SK-N-SH (cell line): ENCODE measurements around the gene STMND1. TPM values are rescaled to one million over a fixed set of nuclear protein-coding genes. Genes with fewer than 3 reads are reported as not detected.
A peak's percentile ranks its signal among the peaks of the same experiment; 100 is the strongest.

Source experiments
- CTCF ChIA-PET: fragments of 300-600, 350-600 bp; formaldehyde crosslinking; extraction: SDS; loops from one replicate; lab custom pipeline; 2021; lab: Yijun Ruan, JAX
- POLR2A ChIA-PET: fragments of 350-600 bp; sonication (Branson Sonifier 250); formaldehyde crosslinking; extraction: SDS; loops from one replicate; lab custom pipeline; 2020; ENCODE audit warnings: antibody characterized with exemption, inconsistent platforms; lab: Yijun Ruan, JAX
- DNase-seq: peaks from one replicate; pipeline ENCODE4 v3.0.0; 2012
- H2AFZ ChIP-seq: fragments of 200-600 bp; sonication (generic); 2 replicates; pipeline ENCODE4 v1.8.1; 2016; ENCODE audit warnings: antibody characterized with exemption, mild to moderate bottlenecking, low read depth
- H3F3A ChIP-seq: fragments of 200-600 bp; sonication (generic); replicated peaks from 2 replicates; pipeline ENCODE3; 2016; ENCODE audit warnings: antibody characterized with exemption, mild to moderate bottlenecking; ENCODE audit not compliant: insufficient read depth
- H3K27ac ChIP-seq, 2 experiments: fragments of 200-500 bp in 1 of 2; fragments of 200-600 bp in 1 of 2; sonication (Bioruptor generic) in 1 of 2; sonication (generic), shearing (Covaris generic) in 1 of 2; 2 replicates each; pipeline versions ENCODE4 v1.5.1 to v1.6.1; 2014 to 2016; ENCODE audit warnings: low read depth in 2 of 2, inconsistent platforms in 1 of 2, low read length in 1 of 2, mild to moderate bottlenecking in 1 of 2, mixed read lengths in 1 of 2
- H3K27me3 ChIP-seq: fragments of 200-600 bp; sonication (generic), shearing (Covaris generic); 2 replicates; pipeline ENCODE4 v1.6.1; 2016; ENCODE audit warnings: mixed run types; ENCODE audit not compliant: insufficient read depth
- H3K36me3 ChIP-seq, 2 experiments: fragments of 200-500 bp in 1 of 2; fragments of 200-600 bp in 1 of 2; sonication (Bioruptor generic) in 1 of 2; sonication (generic) in 1 of 2; replicated peaks in 1 of 2; 2 replicates each; pipeline versions ENCODE3 to v1.5.1; 2014 to 2016; ENCODE audit warnings: low read length in 1 of 2, mild to moderate bottlenecking in 1 of 2; ENCODE audit not compliant: insufficient read depth in 2 of 2, control insufficient read depth in 1 of 2
- H3K4me1 ChIP-seq, 2 experiments: fragments of 200-500 bp in 1 of 2; fragments of 200-600 bp in 1 of 2; sonication (Bioruptor generic) in 1 of 2; sonication (generic), shearing (Covaris generic) in 1 of 2; 2 replicates each; pipeline versions ENCODE4 v1.5.1 to v1.6.1; 2014 to 2016; ENCODE audit warnings: low read depth in 1 of 2, low read length in 1 of 2, mixed run types in 1 of 2; ENCODE audit not compliant: insufficient read depth in 2 of 2, control insufficient read depth in 1 of 2
- H3K4me2 ChIP-seq: fragments of 200-600 bp; sonication (generic), shearing (Covaris generic); 2 replicates; pipeline ENCODE4 v1.6.1; 2017; ENCODE audit warnings: mixed run types
- H3K4me3 ChIP-seq, 2 experiments: fragments of 200-500 bp in 1 of 2; fragments of 200-600 bp in 1 of 2; sonication (Bioruptor generic) in 1 of 2; sonication (generic), shearing (Covaris generic) in 1 of 2; 2 replicates each; pipeline versions ENCODE4 v1.5.1 to v1.8.1; 2014 to 2016; ENCODE audit warnings: low read depth in 2 of 2, inconsistent platforms in 1 of 2, low read length in 1 of 2, mild to moderate bottlenecking in 1 of 2, mixed read lengths in 1 of 2, moderate library complexity in 1 of 2
- H3K79me2 ChIP-seq: fragments of 200-600 bp; sonication (generic); 2 replicates; pipeline ENCODE4 v1.8.1; 2017; ENCODE audit warnings: mild to moderate bottlenecking; ENCODE audit not compliant: insufficient read depth
- H3K9ac ChIP-seq: fragments of 200-600 bp; sonication (generic); 2 replicates; pipeline ENCODE4 v1.6.1; 2017; ENCODE audit warnings: mixed run types
- H3K9me2 ChIP-seq: fragments of 200-600 bp; sonication (generic); 2 replicates; pipeline ENCODE4 v1.6.1; 2017; ENCODE audit warnings: mixed run types
- H3K9me3 ChIP-seq: fragments of 200-600 bp; sonication (generic); 2 replicates; pipeline ENCODE4 v1.6.1; 2017; ENCODE audit warnings: mixed run types, mild to moderate bottlenecking, moderate library complexity
- H4K20me1 ChIP-seq: fragments of 200-600 bp; sonication (generic); 2 replicates; pipeline ENCODE4 v1.6.1; 2017; ENCODE audit warnings: mild to moderate bottlenecking, mixed run types; ENCODE audit not compliant: insufficient read depth
- EP300 ChIP-seq, 2 experiments: IDR thresholded peaks; 2 replicates each; pipeline versions ENCODE4 v1.4.0 to v1.6.1; 2012; ENCODE audit warnings: borderline replicate concordance in 1 of 2, low read depth in 1 of 2, low read length in 1 of 2
- FOSL2 ChIP-seq: IDR thresholded peaks from 2 replicates; pipeline ENCODE4 v1.4.0; 2012; ENCODE audit warnings: low read depth, mild to moderate bottlenecking, moderate library complexity, borderline replicate concordance
- FOXJ3 ChIP-seq: sonication (generic); formaldehyde crosslinking; IDR thresholded peaks from 2 replicates; pipeline ENCODE4 v1.5.1; 2020; ENCODE audit warnings: mild to moderate bottlenecking, missing genetic modification reagents
- FOXM1 ChIP-seq: IDR thresholded peaks from 2 replicates; pipeline ENCODE4 v1.4.0; 2012; ENCODE audit warnings: low read depth, mild to moderate bottlenecking
- GABPA ChIP-seq: IDR thresholded peaks from 2 replicates; pipeline ENCODE4 v1.4.0; 2012; ENCODE audit warnings: low read depth, mild to moderate bottlenecking
- GATA2 ChIP-seq: sonication (generic); formaldehyde crosslinking; IDR thresholded peaks from 2 replicates; pipeline ENCODE4 v1.5.0; 2020; ENCODE audit warnings: mild to moderate bottlenecking, missing genetic modification reagents
- RAD21 ChIP-seq: IDR thresholded peaks from 2 replicates; pipeline ENCODE4 v1.6.1; 2012; ENCODE audit warnings: mild to moderate bottlenecking, low read length
- RXRA ChIP-seq: IDR thresholded peaks from 2 replicates; pipeline ENCODE4 v1.4.0; 2012; ENCODE audit warnings: low read depth, mild to moderate bottlenecking, borderline replicate concordance
- TCF12 ChIP-seq: IDR thresholded peaks from 2 replicates; pipeline ENCODE4 v1.4.0; 2012
- YY1 ChIP-seq: IDR thresholded peaks from 2 replicates; pipeline ENCODE4 v1.4.0; 2012; ENCODE audit warnings: low read depth, mild to moderate bottlenecking
- WGBS: methylation state at CpG from one replicate; pipeline ENCODE4 v1.1.6; 2017; ENCODE audit warnings: low lambda C conversion rate; 5-methylcytosine and 5-hydroxymethylcytosine counted together
- polyA plus RNA-seq, 3 experiments: library from polyadenylated mRNA; depleted of rRNA; stranded (reverse); fragments of >200 nt; gene quantifications; 2 replicates each; pipeline ENCODE4 v1.2.3, GENCODE V29; 2012
- TF ChIP-seq, protein P1 (sequence below): IDR thresholded peaks from 2 replicates; pipeline ENCODE4 v1.6.1; 2012; ENCODE audit warnings: mild to moderate bottlenecking, low read depth, low read length, moderate library complexity

STMND1 gene
- polyA plus RNA-seq, 1 of the 3 experiments (the other 2 are of a cell fraction), result not detected

DNA sequence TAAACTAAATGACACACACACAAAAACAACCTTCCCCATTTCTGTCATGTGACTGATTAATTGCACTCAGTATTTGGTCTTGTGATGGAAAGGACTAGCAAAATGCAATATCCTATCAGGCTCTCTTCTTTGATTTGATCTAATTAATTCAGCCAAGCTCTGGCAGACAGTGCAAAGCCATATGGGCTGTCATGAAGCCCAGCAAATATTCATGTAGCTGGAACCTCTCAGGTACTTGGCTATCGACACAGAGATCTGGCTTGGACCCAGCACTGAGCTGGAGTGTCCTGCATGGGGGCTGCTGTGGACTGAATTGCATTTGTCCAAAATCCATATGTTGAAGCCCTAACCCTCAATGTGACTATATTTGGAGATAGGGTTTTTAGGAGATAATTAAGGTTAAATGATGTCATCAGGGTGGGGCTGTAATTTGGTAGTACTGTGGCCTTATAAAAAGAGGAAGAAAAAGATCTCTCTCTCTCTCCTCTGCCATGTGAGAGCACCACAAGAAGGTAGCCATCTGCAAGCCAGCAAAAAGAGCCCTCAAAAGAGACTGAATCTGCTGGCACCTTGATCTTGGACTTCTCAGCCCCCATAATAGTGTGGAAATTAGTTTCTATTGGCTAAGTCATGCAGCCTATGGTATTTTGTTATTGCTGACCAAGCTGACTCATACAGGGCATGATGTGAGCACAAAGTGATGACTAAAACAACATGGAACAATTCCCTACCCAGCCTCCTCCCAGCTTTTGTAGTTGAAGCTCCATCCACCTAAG is 77.1 kb downstream of the STMND1 start:
- CTCF ChIA-PET, result interaction anchor here (0.7 to 1.6 kb wide), 3 partner anchors 8 to 405 kb away, joined by 3 to 6 read pairs (median 4); no protein-coding TSS in a partner anchor
- no peak overlapping the region for H3K9ac ChIP-seq
- H4K20me1 ChIP-seq, result no peaks in the 10 kb centered on the region
- H3K9me3 ChIP-seq, result no peaks in the 10 kb centered on the region
- no peak overlapping the region for H3K4me3 ChIP-seq
- no peak overlapping the region for H3K27ac ChIP-seq
- no peaks in the 10 kb centered on the region for H3K27me3 ChIP-seq
- H3F3A ChIP-seq, result no peaks in the 10 kb centered on the region
- no peak overlapping the region for H3K4me2 ChIP-seq
- POLR2A ChIA-PET, result no interaction called here
- H3K4me1 ChIP-seq, result peaks cover 0 to 6% of the 10 kb centered on the region in 2 experiments; a peak in 1 of 4 replicates
- H3K36me3 ChIP-seq, result no peaks in the 10 kb centered on the region
- TF ChIP-seq FOXJ3 (CRISPR knock-in tag) (no peak), RAD21 (no peak), FOSL2 (0 out of 2 replicates have a peak, but pooled peaks have one; percentile 5), EP300 (IDR thresholded peaks at IDR 0.05; ENCODE audit: borderline replicate concordance in 1 of 2, low read depth in 1 of 2, low read length in 1 of 2) (peak in 1 of 2 experiments; percentile 54; a peak in 2 of 4 replicates), GATA2 (CRISPR knock-in tag) (peak; percentile 53; the same call in 1 of the 2 replicates), FOXM1 (no peak)
- TF ChIP-seq, protein P1, sequence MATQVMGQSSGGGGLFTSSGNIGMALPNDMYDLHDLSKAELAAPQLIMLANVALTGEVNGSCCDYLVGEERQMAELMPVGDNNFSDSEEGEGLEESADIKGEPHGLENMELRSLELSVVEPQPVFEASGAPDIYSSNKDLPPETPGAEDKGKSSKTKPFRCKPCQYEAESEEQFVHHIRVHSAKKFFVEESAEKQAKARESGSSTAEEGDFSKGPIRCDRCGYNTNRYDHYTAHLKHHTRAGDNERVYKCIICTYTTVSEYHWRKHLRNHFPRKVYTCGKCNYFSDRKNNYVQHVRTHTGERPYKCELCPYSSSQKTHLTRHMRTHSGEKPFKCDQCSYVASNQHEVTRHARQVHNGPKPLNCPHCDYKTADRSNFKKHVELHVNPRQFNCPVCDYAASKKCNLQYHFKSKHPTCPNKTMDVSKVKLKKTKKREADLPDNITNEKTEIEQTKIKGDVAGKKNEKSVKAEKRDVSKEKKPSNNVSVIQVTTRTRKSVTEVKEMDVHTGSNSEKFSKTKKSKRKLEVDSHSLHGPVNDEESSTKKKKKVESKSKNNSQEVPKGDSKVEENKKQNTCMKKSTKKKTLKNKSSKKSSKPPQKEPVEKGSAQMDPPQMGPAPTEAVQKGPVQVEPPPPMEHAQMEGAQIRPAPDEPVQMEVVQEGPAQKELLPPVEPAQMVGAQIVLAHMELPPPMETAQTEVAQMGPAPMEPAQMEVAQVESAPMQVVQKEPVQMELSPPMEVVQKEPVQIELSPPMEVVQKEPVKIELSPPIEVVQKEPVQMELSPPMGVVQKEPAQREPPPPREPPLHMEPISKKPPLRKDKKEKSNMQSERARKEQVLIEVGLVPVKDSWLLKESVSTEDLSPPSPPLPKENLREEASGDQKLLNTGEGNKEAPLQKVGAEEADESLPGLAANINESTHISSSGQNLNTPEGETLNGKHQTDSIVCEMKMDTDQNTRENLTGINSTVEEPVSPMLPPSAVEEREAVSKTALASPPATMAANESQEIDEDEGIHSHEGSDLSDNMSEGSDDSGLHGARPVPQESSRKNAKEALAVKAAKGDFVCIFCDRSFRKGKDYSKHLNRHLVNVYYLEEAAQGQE, result no peak
- WGBS, result 22% methylated on average over 1 of the region's 1 CpG
- H2AFZ ChIP-seq, result no peak overlapping the region
- H3K9me2 ChIP-seq, result no peaks in the 10 kb centered on the region
- peak; percentile 36 for DNase-seq
- no peaks in the 10 kb centered on the region for H3K79me2 ChIP-seq

DNA sequence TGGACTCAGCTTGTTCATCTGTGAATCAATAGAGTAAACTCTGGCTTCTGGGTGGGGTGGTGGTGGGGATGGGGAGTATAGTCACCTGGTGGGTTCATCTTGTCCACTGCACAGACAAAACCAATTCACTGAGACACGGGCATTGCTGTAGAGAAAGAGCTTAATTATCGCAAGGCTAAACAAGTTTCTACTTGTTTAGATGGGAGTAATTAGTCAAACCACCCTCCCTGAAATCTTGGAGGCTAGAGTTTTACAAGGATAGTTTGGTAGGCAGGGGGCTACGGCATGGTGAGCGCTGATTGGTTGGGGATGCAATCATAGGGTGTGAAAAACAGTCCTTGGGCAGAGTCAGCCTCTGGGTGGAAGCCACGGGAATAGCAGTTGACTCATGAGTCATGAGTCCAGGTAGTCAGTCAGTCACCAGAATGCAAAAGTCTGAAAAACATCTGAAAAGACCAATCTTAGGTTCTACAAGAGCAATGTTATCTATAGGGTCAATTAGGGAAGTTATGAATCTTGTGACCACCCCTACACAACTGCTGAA is 77.8 kb downstream of the STMND1 start:
- Histone ChIP-seq H3K9ac (no peak overlapping the region), H3K4me1 (peaks cover 0 to 6% of the 10 kb centered on the region in 2 experiments; a peak in 1 of 4 replicates), H4K20me1 (no peaks in the 10 kb centered on the region), H3K9me2 (no peaks in the 10 kb centered on the region), H3F3A (no peaks in the 10 kb centered on the region), H3K79me2 (no peaks in the 10 kb centered on the region), H3K9me3 (no peaks in the 10 kb centered on the region), H3K36me3 (no peaks in the 10 kb centered on the region), H2AFZ (no peak overlapping the region), H3K27ac (no peak overlapping the region), H3K4me3 (no peak overlapping the region), H3K27me3 (no peaks in the 10 kb centered on the region), H3K4me2 (no peak overlapping the region)
- no peak for TF ChIP-seq TCF12
- TF ChIP-seq RXRA, result no peak
- no peak for TF ChIP-seq GABPA
- TF ChIP-seq, protein P1, result no peak
- TF ChIP-seq YY1, result no peak
- WGBS, result 60% methylated on average over 5 of the region's 5 CpGs
- POLR2A ChIA-PET, result no interaction called here
- CTCF ChIA-PET, result interaction anchor here (0.7 to 1.6 kb wide), 3 partner anchors 9 to 404 kb away, joined by 3 to 6 read pairs (median 4); no protein-coding TSS in a partner anchor
- no peak for DNase-seq
